Omental fat pad (tissue), 4 donors: ENCODE data around the gene TULP1. TPM values are rescaled to one million over a fixed set of nuclear protein-coding genes. Genes with fewer than 3 reads are reported as not detected.

Experiments
- ATAC-seq: fragments of 150-250 bp; one replicate; pipeline ENCODE4 v1.9.1; 2016; ENCODE audit warnings: mild to moderate bottlenecking, moderate library complexity; ENCODE audit not compliant: low FRiP score
- DNase-seq: peaks from one replicate; pipeline ENCODE4 v3.0.0-alpha.2; 2019; ENCODE audit warnings: low spot score
- small RNA-seq: library from RNA; depleted of rRNA; stranded (forward); fragments of <200 nt; gene quantifications from one replicate; pipeline ENCODE3, GENCODE V24; 2016
- total RNA-seq, 4 donors: library from RNA; depleted of rRNA; stranded (reverse); fragments of >200 nt; gene quantifications; one replicate each; pipeline ENCODE4 v1.1.0, GENCODE V29; 2016
- TF ChIP-seq, protein P1 (sequence below), 3 donors: fragments of 450-650 bp; IDR thresholded peaks; one replicate each; pipeline ENCODE4 v1.5.1; 2016 to 2017; ENCODE audit warnings: antibody characterized with exemption in 3 of 3, mild to moderate bottlenecking in 3 of 3, moderate library complexity in 2 of 3

TULP1 gene
- total RNA-seq, 4 donors from 2014 or later: 0.28 TPM; not detected in 3

DNA sequence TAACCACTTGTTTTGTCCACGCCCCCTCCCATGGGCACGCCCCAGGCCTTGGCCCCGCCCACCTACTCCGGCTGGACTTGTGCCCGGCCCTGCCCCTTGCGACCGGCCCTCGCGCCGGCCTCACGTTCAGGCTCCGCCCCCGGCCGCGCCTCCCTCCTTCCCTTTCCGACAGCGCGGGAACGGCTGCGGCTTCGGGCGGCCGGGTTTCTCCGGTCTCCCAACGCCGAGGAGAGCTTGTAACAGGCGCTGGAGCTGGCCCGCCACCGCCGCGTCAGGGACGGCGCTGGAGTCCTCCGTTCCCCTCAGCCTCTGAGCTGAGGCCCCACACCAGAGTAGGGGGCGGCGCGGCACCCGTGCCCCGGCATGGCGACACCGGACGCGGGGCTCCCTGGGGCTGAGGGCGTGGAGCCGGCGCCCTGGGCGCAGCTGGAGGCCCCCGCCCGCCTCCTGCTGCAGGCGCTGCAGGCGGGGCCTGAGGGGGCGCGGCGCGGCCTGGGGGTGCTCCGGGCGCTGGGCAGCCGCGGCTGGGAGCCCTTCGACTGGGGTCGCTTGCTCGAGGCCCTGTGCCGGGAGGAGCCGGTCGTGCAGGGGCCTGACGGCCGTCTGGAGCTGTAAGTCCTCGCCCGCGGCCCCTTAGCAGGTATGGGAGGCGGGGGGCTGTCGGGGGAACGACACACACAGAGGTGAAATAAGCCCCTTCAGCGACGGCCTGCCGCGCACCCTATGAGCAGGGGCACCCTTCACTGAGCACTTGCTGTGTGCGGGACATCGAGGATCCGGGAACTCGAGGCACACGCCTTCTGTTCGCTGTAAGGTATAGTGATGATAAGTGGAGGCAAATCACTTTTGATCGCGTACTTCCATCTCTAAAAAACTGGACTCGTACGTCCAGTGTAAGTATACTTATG is 60.3 kb downstream of the TULP1 start, which contains the start of gene FANCE:
Gene FANCE (plus strand): TSS at position 156 of the 908 bp plus-strand sequence. CDS start 208 bp downstream, at position 364.
- TF ChIP-seq, protein P1, sequence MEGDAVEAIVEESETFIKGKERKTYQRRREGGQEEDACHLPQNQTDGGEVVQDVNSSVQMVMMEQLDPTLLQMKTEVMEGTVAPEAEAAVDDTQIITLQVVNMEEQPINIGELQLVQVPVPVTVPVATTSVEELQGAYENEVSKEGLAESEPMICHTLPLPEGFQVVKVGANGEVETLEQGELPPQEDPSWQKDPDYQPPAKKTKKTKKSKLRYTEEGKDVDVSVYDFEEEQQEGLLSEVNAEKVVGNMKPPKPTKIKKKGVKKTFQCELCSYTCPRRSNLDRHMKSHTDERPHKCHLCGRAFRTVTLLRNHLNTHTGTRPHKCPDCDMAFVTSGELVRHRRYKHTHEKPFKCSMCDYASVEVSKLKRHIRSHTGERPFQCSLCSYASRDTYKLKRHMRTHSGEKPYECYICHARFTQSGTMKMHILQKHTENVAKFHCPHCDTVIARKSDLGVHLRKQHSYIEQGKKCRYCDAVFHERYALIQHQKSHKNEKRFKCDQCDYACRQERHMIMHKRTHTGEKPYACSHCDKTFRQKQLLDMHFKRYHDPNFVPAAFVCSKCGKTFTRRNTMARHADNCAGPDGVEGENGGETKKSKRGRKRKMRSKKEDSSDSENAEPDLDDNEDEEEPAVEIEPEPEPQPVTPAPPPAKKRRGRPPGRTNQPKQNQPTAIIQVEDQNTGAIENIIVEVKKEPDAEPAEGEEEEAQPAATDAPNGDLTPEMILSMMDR (IDR thresholded peaks at IDR 0.05): no peak
- DNase-seq (peak; percentile 94), ATAC-seq (peak; percentile 87)

DNA sequence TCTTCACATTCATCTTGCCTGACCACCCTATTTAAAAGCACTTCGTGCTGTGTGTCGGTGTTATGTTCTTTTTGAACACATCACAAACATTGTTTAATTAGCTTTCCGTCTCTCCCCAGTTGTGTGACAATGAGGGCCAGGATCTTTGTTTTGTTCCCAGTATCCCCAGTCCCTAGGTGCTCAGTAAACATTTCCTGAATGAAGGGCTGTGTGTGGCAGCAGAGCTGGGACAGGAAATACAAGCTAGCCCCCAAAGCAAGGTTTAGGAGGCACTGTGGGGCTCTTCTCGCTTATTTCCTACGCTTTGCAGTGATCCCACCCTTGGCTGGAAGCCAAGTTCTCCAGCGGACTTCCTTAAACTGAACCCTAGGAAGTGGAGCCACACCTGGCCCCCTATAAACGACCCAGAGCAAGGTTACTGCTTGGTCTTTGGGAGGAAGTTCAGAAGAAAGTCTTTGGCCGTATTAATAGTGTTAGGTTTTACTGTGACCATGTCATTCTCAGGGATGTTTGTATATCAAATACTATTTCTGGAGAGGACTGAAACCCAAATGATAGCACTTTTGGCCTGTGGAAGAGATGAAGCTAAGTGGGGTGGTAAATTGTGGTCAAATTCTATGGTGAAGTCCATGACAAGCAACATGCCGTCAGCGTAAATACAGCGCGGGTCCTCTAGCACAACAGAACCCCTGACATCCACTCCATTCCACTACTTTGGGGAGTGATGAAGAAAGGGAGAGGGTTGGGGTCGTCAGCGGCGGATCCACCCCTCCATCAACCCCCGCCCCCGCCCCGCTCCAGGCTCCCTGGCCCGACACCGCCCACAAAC is 61.1 kb downstream of the TULP1 start:
- TF ChIP-seq, protein P1 (IDR thresholded peaks at IDR 0.05): no peak
- peak; percentile 2 for ATAC-seq
- no peak for DNase-seq

DNA sequence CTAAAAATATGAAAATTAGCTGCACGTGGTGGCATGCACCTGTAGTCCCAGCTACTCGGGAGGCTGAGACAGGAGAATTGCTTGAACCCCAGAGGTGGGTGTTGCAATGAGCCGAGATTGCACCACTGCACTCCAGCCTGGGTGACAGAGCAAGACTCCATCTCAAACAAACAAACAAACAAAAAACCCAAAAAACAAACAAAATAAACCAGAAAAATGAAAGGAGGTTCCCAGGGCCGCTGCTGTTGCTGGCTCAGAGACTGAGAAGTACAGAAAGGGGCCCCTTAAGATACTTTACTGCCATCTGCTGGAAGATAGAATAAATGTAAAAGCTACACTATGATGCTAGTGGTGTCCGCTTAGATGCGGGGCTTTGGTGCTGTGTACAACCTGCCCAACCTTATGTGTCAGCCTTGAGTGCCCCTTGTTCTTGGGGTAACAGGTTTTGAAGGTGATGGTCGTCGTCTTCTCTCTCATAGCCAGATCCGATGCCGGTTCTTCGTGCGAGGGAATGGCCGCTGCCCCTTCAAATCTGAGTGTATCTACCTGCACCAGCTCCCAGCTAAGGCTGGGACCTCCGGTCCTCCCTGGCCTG is 63.3 kb downstream of the TULP1 start:
- ATAC-seq (peak; percentile 50), DNase-seq (no peak)
- TF ChIP-seq, protein P1 (IDR thresholded peaks at IDR 0.05): peak in 1 of 3 donors; percentile 13

DNA sequence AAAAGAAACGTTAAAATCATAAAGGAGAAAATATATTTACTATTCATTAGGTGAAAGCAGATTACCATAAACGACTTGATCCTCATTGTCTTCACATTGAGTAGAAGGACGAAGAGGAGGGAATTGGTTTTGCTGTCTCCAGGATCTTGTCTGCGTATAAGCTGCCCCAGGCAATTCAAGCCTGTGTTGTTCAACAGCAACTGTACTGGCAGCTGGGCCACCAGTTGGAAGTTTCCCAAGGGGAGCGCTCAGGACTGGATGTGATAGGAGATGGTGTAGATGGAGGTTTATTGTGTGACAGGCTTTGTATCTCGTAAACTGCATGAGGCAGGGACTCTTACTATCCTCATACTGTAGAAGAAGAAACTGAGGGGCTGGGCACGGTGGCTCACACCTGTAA is 64.5 kb downstream of the TULP1 start:
- DNase-seq (no peak), ATAC-seq (no peak)
- TF ChIP-seq, protein P1 (IDR thresholded peaks at IDR 0.05): no peak

Small RNA genes within 50 kb of the gene (small RNA-seq; reads per million reads assigned to genes)
- gene MIR7111: not detected

Other genes with a start within 250 kb of the TULP1 start
- 10 to 100 TPM in 2 of 4 donors, 1 to 10 TPM in 2; 6.6 to 17.4 (median 9.3) TPM for gene DEF6, start 215.1 kb downstream of the TULP1 start, total RNA-seq
- gene PPARD, start 170.3 kb downstream of the TULP1 start, total RNA-seq: 10 to 100 TPM in 3 of 4 donors, 1 to 10 TPM in 1; 6.4 to 37.6 (median 14.3) TPM
- 1 to 10 TPM; 1.9 to 9.6 (median 5.4) TPM for gene FANCE, start 60.6 kb downstream of the TULP1 start, total RNA-seq
- gene RPL10A, start 44.5 kb downstream of the TULP1 start, total RNA-seq: 1,000 to 10,000 TPM; 1,059 to 1,562 (median 1,256) TPM
- gene TEAD3, start 15.8 kb downstream of the TULP1 start, total RNA-seq: 10 to 100 TPM in 3 of 4 donors, 1 to 10 TPM in 1; 8.2 to 16.0 (median 14.2) TPM
- gene FKBP5, start 176.0 kb upstream of the TULP1 start, total RNA-seq: 100 to 1,000 TPM; 257 to 722 (median 366) TPM
- gene ARMC12, start 224.1 kb upstream of the TULP1 start, total RNA-seq: 1 to 10 TPM in 2 of 4 donors, under 1 TPM in 1, not detected in 1; 0.69 to 3.2 (median 1.2) TPM